ENCODE data around the gene ACAN. TPM values are rescaled to one million over a fixed set of nuclear protein-coding genes. Genes with fewer than 3 reads are reported as not detected.

ACAN gene
- total and polyA plus RNA-seq, 2 donors (not counting 3 experiments of a cell fraction or from before 2014, with no cell fraction given) = not detected

DNA sequence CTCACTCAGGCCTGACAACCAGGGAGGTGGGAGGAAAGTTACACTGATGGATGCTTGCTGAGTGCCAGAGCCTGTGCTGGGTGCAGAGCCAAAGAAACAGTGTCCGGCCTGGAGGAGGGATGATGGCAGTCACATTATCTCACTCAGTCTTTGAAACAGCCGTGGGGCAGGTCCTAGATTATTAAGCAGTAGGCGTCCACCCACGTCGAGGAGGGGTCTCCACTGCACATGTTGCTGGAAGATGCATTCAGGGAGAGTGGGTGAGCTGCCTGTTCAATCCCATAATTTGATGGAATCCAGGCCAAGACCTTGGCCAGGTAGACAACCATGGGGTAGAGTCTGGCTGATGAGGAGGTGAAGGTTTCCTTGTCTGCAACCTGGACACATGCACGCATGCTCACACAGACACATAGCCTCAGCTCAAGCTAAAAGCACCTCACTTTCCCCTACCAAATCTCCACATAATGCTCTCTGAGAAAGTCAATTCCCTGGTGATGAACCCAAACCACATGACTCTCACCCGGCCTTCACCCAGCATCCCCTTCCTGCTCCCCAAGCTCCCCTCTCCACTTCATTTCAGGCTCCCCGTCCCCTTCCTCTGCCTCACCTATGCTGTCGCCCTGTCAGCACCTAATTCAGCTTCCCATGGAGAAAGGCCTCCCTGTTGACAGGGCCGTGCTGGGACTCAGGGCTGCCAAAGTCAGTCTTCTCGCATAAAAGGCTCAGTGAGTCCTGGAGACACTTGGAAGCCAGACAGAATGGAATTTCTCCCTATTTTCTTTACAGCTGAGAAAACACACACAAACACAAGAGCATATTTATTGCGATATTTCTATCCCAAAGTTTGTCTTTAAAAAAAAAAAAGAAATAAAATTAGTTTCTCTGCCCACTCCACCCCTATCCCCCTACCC, 29.8 kb downstream of the ACAN start:
- Histone ChIP-seq H3K4me2 (ENCODE audit: insufficient read depth, low read length) (no peak overlapping the region), H3K27me3 (ENCODE audit: control insufficient read depth in 2 of 2, insufficient read depth in 2 of 2, low read length in 2 of 2) (no peaks in the 10 kb centered on the region), H3K36me3 (ENCODE audit: control insufficient read depth in 2 of 2, extremely low read depth in 1 of 2, insufficient read depth in 2 of 2, low read length in 2 of 2) (no peaks in the 10 kb centered on the region), H3K4me1 (ENCODE audit: control insufficient read depth, extremely low read depth, insufficient read depth, low read length) (no peaks in the 10 kb centered on the region), H3K4me3 (replicated peaks in 1 of 3; ENCODE audit: insufficient read depth in 1 of 3, low read depth in 1 of 3, low read length in 3 of 3) (no peak overlapping the region), H4K20me1 (replicated peaks; ENCODE audit: control insufficient read depth, extremely low read depth, insufficient read depth, low read length) (no peaks in the 10 kb centered on the region), H3K27ac (ENCODE audit: insufficient read depth, low read depth, low read length) (no peak overlapping the region), H3K79me2 (ENCODE audit: control insufficient read depth, insufficient read depth, low read length) (no peaks in the 10 kb centered on the region), H3K9me3 (replicated peaks; ENCODE audit: control insufficient read depth, insufficient read depth, low read length) (no peaks in the 10 kb centered on the region), H2AFZ (ENCODE audit: low read depth, low read length) (no peak overlapping the region), H3K9me1 (replicated peaks; ENCODE audit: control insufficient read depth, extremely low read depth, insufficient read depth, low read length) (no peaks in the 10 kb centered on the region), H3K9ac (replicated peaks; ENCODE audit: extremely low read depth, insufficient read depth, low read length) (no peak overlapping the region)
- TF ChIP-seq POLR2A (IDR thresholded peaks at IDR 0.05; ENCODE audit: low read depth, low read length) (no peak), EZH2 (IDR thresholded peaks at IDR 0.05; ENCODE audit: borderline replicate concordance, low read depth, low read length, severe bottlenecking) (no peak), POLR2AphosphoS5 (IDR thresholded peaks at IDR 0.05; ENCODE audit: insufficient read depth, low read depth, low read length) (no peak), MYC (IDR thresholded peaks at IDR 0.05; ENCODE audit: low read depth, low read length) (no peak), FOS (IDR thresholded peaks at IDR 0.05; ENCODE audit: borderline replicate concordance, insufficient read depth, low read length) (no peak), MAX (IDR thresholded peaks at IDR 0.05; ENCODE audit: insufficient read depth, insufficient read length) (no peak), JUN (IDR thresholded peaks at IDR 0.05; ENCODE audit: borderline replicate concordance, insufficient read depth, insufficient read length, low read depth) (no peak), GATA2 (IDR thresholded peaks at IDR 0.05; ENCODE audit: insufficient read depth, insufficient read length, low read depth, low read length) (no peak), CTCF (IDR thresholded peaks at IDR 0.05; ENCODE audit: extremely low read depth in 1 of 2, insufficient read depth in 1 of 2, low read depth in 1 of 2, low read length in 2 of 2) (no peak)
- dilution Hi-C loops (cut with MboI; ENCODE audit: extremely low pct_ligation_motif_present, low sequenced_read_pairs) (no loop called here), intact Hi-C loops (cut with micrococcal nuclease) (no loop called here)
- ChIA-PET POLR2A (no interaction called here), CTCF (interaction anchor here (2.7 to 3.8 kb wide), 3 partner anchors 12 to 209 kb away, joined by 6 to 126 read pairs (median 69); no protein-coding TSS in a partner anchor)
- FAIRE-seq (no peak), DNase-seq (ENCODE audit: low read depth, low spot score) (no peak)
- BruUV-seq (replicated peaks) = no TSS peak
